GM12878 (cell line): ENCODE results near the gene KRT86. TPM values are rescaled to one million over a fixed set of nuclear protein-coding genes. Genes with fewer than 3 reads are reported as not detected.

Source experiments
- ATAC-seq: fragments of 200-7000 bp; cut with Tn5 transposase; 3 replicates; pipeline ENCODE4 v1.9.1; 2020; ENCODE audit warnings: mild to moderate bottlenecking, moderate library complexity
- BruUV-seq: library from RNA; stranded (reverse); fragments of 400-500 nt; replicated peaks from 2 replicates; lab custom pipeline; 2021; lab: Mats Ljungman, UMichigan
- CTCF ChIA-PET: fragments of 300-600 bp; sonication (Branson Sonifier 250); formaldehyde crosslinking; extraction: SDS; loops from one replicate; lab custom pipeline; 2021; ENCODE audit warnings: inconsistent platforms; lab: Yijun Ruan, JAX
- POLR2A ChIA-PET: fragments of 350-600 bp; formaldehyde crosslinking; extraction: SDS; loops from one replicate; lab custom pipeline; 2021; ENCODE audit warnings: inconsistent platforms; lab: Charles Lee
- RAD21 ChIA-PET: fragments of 300-600 bp; sonication (Branson Sonifier 250); formaldehyde crosslinking; loops from one replicate; lab custom pipeline; 2023; ENCODE audit warnings: antibody characterized with exemption; ENCODE audit not compliant: unreplicated experiment; lab: Charles Lee
- SMC1A ChIA-PET: fragments of 300-600 bp; sonication (Branson Sonifier 250); formaldehyde crosslinking; loops from one replicate; lab custom pipeline; 2023; ENCODE audit not compliant: unreplicated experiment, uncharacterized antibody; lab: Charles Lee
- DNase-seq: peaks from one replicate; pipeline ENCODE4 v3.0.0-alpha.2; 2011; ENCODE audit warnings: low read depth, low spot score
- FAIRE-seq: peaks from 3 replicates; lab custom pipeline; 2011; peaks lifted over from hg19 to GRCh38; lab: Jason Lieb, UNC
- H2AFZ ChIP-seq: 2 replicates; pipeline ENCODE4 v1.6.0; 2011; ENCODE audit warnings: low read depth, low read length, control low read depth; ENCODE audit not compliant: control insufficient read depth
- H3K27ac ChIP-seq: 2 replicates; pipeline ENCODE4 v1.5.1; 2011; ENCODE audit warnings: control low read depth; ENCODE audit not compliant: control insufficient read depth, insufficient read depth
- H3K27me3 ChIP-seq, 2 experiments: replicated peaks in 1 of 2; 2 replicates each; pipeline versions ENCODE4 v1.6.0 to v1.6.1; 2011; ENCODE audit warnings: low read length in 1 of 2; ENCODE audit not compliant: control insufficient read depth in 2 of 2, insufficient read depth in 2 of 2
- H3K36me3 ChIP-seq, 2 experiments: 2 replicates each; pipeline ENCODE4 v1.5.1; 2011; ENCODE audit warnings: low read length in 1 of 2; ENCODE audit not compliant: control insufficient read depth in 2 of 2, insufficient read depth in 2 of 2
- H3K4me1 ChIP-seq: 2 replicates; pipeline ENCODE4 v1.6.1; 2011; ENCODE audit warnings: mild to moderate bottlenecking, low read length, moderate library complexity, mixed read lengths; ENCODE audit not compliant: control insufficient read depth, insufficient read depth
- H3K4me2 ChIP-seq: 2 replicates; pipeline ENCODE4 v1.6.0; 2011; ENCODE audit warnings: control low read depth; ENCODE audit not compliant: control insufficient read depth, insufficient read depth
- H3K4me3 ChIP-seq: fragments of 200-600 bp; sonication (generic); 2 replicates; pipeline ENCODE4 v1.5.1; 2016
- H3K79me2 ChIP-seq: 2 replicates; pipeline ENCODE4 v1.6.0; 2011; ENCODE audit warnings: low read length; ENCODE audit not compliant: control insufficient read depth, insufficient read depth
- H3K9ac ChIP-seq: 2 replicates; pipeline ENCODE4 v1.8.0; 2011; ENCODE audit warnings: low read length, control low read depth, mixed read lengths; ENCODE audit not compliant: control insufficient read depth, insufficient read depth
- H3K9me3 ChIP-seq: replicated peaks from 3 replicates; pipeline ENCODE4 v1.5.1; 2011; ENCODE audit warnings: mild to moderate bottlenecking, low read length; ENCODE audit not compliant: control insufficient read depth, insufficient read depth
- H4K20me1 ChIP-seq: 2 replicates; pipeline ENCODE4 v1.6.0; 2011; ENCODE audit not compliant: control insufficient read depth, insufficient read depth
- BCLAF1 ChIP-seq: fragments of 450-650 bp; IDR thresholded peaks from 2 replicates; pipeline ENCODE4 v1.6.1; 2017; ENCODE audit warnings: antibody characterized with exemption, mild to moderate bottlenecking, moderate library complexity
- JUNB ChIP-seq: IDR thresholded peaks from 2 replicates; pipeline ENCODE4 v1.6.1; 2016; ENCODE audit warnings: antibody characterized with exemption, mild to moderate bottlenecking
- WGBS: methylation state at CpG from one replicate; pipeline ENCODE4 v1.1.6; 2016; ENCODE audit warnings: low lambda C conversion rate; ENCODE audit not compliant: insufficient replicate concordance, insufficient coverage; ENCODE audit errors: missing lambda C conversion rate; 5-methylcytosine and 5-hydroxymethylcytosine counted together
- in situ Hi-C: fragments of 300-500 bp; cut with MboI; formaldehyde crosslinking; loops from 9 replicates; pipeline ENCODE4 v1.14.3; 2018; ENCODE audit warnings: mixed read lengths
- intact Hi-C: fragments of 100-400 bp; cut with micrococcal nuclease; formaldehyde crosslinking; loops from one replicate; pipeline ENCODE4 v1.14.2; 2022; ENCODE audit not compliant: unreplicated experiment
- polyA plus RNA-seq, 11 experiments: library from polyadenylated mRNA; depleted of rRNA in 4 of 11; unstranded in 6 of 11; stranded (reverse) in 5 of 11; fragments of >200 nt; fragmentation: Nextera tagmentation in 4 of 11; fragmentation: Illumina TruSeq in 1 of 11; extraction: Ambion mirVana in 4 of 11; extraction: Trizol in 1 of 11; gene quantifications; 1 replicate in 1 of 11; 2 replicates in 10 of 11; pipeline versions ENCODE4 v1.2.1 to v1.2.3, GENCODE V29; 2011 to 2016; ENCODE audit warnings: inconsistent platforms in 2 of 11, missing spikeins in 2 of 11, low read depth in 1 of 11
- total RNA-seq, 4 experiments: library from RNA; depleted of rRNA in 3 of 4; stranded (reverse); fragments of >200 nt in 3 of 4; fragmentation: Illumina TruSeq in 1 of 4; extraction: Trizol in 1 of 4; gene quantifications; 2 replicates each; pipeline versions ENCODE4 v1.2.1 to v1.2.3, GENCODE V29; 2013 to 2021
- TF ChIP-seq, protein P1 (sequence below): fragments of 150-350 bp; IDR thresholded peaks from 2 replicates; pipeline ENCODE4 v1.6.1; 2016; ENCODE audit warnings: low read depth, low read length

Gene KRT86
- total and polyA plus RNA-seq, 10 of the 15 experiments (the other 5 are each of a cell fraction or from before 2014, with no cell fraction given): 0.11 to 0.54 (median 0.18) TPM; not detected in 4

DNA sequence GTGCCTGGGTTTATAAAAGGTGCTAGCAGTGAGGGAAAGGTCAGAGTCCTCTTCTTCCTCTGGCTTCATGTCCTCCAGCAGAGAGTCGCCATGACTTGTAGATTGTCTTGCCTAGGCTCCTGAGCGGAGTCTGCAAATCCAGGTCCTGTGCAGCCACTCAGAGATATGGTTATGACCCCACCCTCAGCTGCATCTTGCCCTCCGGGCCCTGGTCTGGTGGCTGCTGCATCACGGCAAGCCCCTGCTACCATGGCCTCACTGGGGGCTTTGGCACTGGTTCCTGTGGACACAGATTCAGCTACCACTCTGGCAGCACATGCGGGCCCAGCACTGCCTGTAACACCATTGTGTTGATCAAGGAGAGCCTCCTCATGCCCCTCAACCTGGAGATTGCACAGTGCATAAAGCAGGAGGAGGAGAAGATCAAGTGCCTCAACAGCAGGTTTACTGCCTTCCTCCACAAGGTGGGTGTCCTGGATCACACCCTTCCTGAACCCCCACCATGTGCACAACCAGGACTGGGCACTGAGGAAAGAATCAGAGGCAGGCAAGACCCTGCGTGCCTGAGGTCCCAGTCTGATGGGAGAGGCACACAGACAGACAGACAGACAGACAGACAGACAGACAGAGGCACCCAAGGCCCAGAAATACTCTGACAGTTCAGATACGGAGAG, 10.5 kb upstream of the KRT86 start:
- TF ChIP-seq BCLAF1: no peak
- TF ChIP-seq JUNB: no peak
- TF ChIP-seq, protein P1, sequence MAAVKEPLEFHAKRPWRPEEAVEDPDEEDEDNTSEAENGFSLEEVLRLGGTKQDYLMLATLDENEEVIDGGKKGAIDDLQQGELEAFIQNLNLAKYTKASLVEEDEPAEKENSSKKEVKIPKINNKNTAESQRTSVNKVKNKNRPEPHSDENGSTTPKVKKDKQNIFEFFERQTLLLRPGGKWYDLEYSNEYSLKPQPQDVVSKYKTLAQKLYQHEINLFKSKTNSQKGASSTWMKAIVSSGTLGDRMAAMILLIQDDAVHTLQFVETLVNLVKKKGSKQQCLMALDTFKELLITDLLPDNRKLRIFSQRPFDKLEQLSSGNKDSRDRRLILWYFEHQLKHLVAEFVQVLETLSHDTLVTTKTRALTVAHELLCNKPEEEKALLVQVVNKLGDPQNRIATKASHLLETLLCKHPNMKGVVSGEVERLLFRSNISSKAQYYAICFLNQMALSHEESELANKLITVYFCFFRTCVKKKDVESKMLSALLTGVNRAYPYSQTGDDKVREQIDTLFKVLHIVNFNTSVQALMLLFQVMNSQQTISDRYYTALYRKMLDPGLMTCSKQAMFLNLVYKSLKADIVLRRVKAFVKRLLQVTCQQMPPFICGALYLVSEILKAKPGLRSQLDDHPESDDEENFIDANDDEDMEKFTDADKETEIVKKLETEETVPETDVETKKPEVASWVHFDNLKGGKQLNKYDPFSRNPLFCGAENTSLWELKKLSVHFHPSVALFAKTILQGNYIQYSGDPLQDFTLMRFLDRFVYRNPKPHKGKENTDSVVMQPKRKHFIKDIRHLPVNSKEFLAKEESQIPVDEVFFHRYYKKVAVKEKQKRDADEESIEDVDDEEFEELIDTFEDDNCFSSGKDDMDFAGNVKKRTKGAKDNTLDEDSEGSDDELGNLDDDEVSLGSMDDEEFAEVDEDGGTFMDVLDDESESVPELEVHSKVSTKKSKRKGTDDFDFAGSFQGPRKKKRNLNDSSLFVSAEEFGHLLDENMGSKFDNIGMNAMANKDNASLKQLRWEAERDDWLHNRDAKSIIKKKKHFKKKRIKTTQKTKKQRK: no peak
- DNase-seq (no peak), FAIRE-seq (no peak), ATAC-seq (no peak)
- BruUV-seq: no TSS peak
- WGBS: 60% methylated on average over 7 of the region's 7 CpGs
- no peak overlapping the region for H2AFZ ChIP-seq
- no peaks in the 10 kb centered on the region for H3K36me3 ChIP-seq
- no peaks in the 10 kb centered on the region for H4K20me1 ChIP-seq
- no peak overlapping the region for H3K4me3 ChIP-seq
- POLR2A ChIA-PET: no interaction called here
- H3K4me1 ChIP-seq: no peaks in the 10 kb centered on the region
- H3K9me3 ChIP-seq: no peaks in the 10 kb centered on the region; the same call in 2 of the 3 replicates
- SMC1A ChIA-PET: interaction anchor here (0.9 to 1.5 kb wide), 2 partner anchors 26 to 44 kb away, joined by 3 read pairs; no protein-coding TSS in a partner anchor
- CTCF ChIA-PET: interaction anchor here (1.2 to 2.8 kb wide), 4 partner anchors 9 to 107 kb away, joined by 3 to 19 read pairs (median 4); no protein-coding TSS in a partner anchor
- in situ Hi-C loops (no loop called here), intact Hi-C loops (no loop called here)
- peaks cover 0 to 3% of the 10 kb centered on the region in 2 experiments; a peak in 1 of 4 replicates for H3K27me3 ChIP-seq
- H3K9ac ChIP-seq: no peak overlapping the region
- H3K27ac ChIP-seq: no peak overlapping the region
- H3K4me2 ChIP-seq: no peak overlapping the region
- RAD21 ChIA-PET: no interaction called here
- H3K79me2 ChIP-seq: no peaks in the 10 kb centered on the region
